Endothelial cell of umbilical vein (primary cell): Measurements from ENCODE around the gene NR6A1. TPM values are rescaled to one million over a fixed set of nuclear protein-coding genes. Genes with fewer than 3 reads are reported as not detected.
A peak's percentile ranks its signal among the peaks of the same experiment; 100 is the strongest.
"Not testable (repeated sequence)": the region's sequence is repeated elsewhere in the genome, so short reads cannot be mapped to it uniquely, and the experiment has no call there.

Source experiments
- BruUV-seq: library from RNA; stranded (reverse); fragments of 400-500 nt; replicated peaks from 2 replicates; lab custom pipeline; 2021; lab: Mats Ljungman, UMichigan
- CTCF ChIA-PET: fragments of 300-600, 350-600 bp; sonication (Branson Sonifier 250); formaldehyde crosslinking; loops from one replicate; lab custom pipeline; 2021; ENCODE audit warnings: antibody characterized with exemption, inconsistent platforms; lab: Charles Lee
- POLR2A ChIA-PET: fragments of 300-600, 350-600 bp; sonication (Branson Sonifier 250); formaldehyde crosslinking; loops from one replicate; lab custom pipeline; 2021; ENCODE audit warnings: antibody characterized with exemption, inconsistent platforms; lab: Charles Lee
- DNase-seq: peaks from one replicate; pipeline ENCODE4 v3.0.0-alpha.2; 2011; ENCODE audit warnings: low read depth, low spot score
- FAIRE-seq: peaks from 2 replicates; lab custom pipeline; 2011; peaks lifted over from hg19 to GRCh38; lab: Jason Lieb, UNC
- H2AFZ ChIP-seq: 2 replicates; pipeline ENCODE4 v1.6.0; 2012; ENCODE audit warnings: low read depth, low read length, control low read depth, inconsistent platforms
- H3K27ac ChIP-seq: 2 replicates; pipeline ENCODE4 v1.5.1; 2011; ENCODE audit warnings: low read depth, mild to moderate bottlenecking, control low read depth, low read length, moderate library complexity; ENCODE audit not compliant: insufficient read depth
- H3K27me3 ChIP-seq, 2 experiments: 2 replicates each; pipeline versions ENCODE4 v1.6.0 to v1.6.1; 2011; ENCODE audit warnings: low read length in 2 of 2, mixed read lengths in 1 of 2; ENCODE audit not compliant: control insufficient read depth in 2 of 2, insufficient read depth in 2 of 2
- H3K36me3 ChIP-seq, 2 experiments: 2 replicates in 1 of 2; 3 replicates in 1 of 2; pipeline ENCODE4 v1.5.1; 2011; ENCODE audit warnings: low read length in 2 of 2, mild to moderate bottlenecking in 1 of 2, moderate library complexity in 1 of 2; ENCODE audit not compliant: control insufficient read depth in 2 of 2, insufficient read depth in 2 of 2; ENCODE audit errors: extremely low read depth in 1 of 2
- H3K4me1 ChIP-seq: 3 replicates; pipeline ENCODE4 v1.5.1; 2011; ENCODE audit warnings: mild to moderate bottlenecking, low read length; ENCODE audit not compliant: control insufficient read depth, insufficient read depth; ENCODE audit errors: extremely low read depth
- H3K4me2 ChIP-seq: 2 replicates; pipeline ENCODE4 v1.6.1; 2011; ENCODE audit warnings: low read length, control low read depth, mixed read lengths; ENCODE audit not compliant: insufficient read depth
- H3K4me3 ChIP-seq, 3 experiments: fragments of 200-600 bp in 1 of 3; sonication (generic), shearing (Covaris generic) in 1 of 3; replicated peaks in 1 of 3; 2 replicates each; pipeline ENCODE4 v1.5.1; 2011 to 2016; ENCODE audit warnings: control low read depth in 3 of 3, low read length in 3 of 3, mild to moderate bottlenecking in 2 of 3, inconsistent platforms in 1 of 3, low read depth in 1 of 3, moderate library complexity in 1 of 3; ENCODE audit not compliant: insufficient read depth in 1 of 3
- H3K79me2 ChIP-seq: 2 replicates; pipeline ENCODE4 v1.6.0; 2012; ENCODE audit warnings: low read length, inconsistent platforms; ENCODE audit not compliant: control insufficient read depth, insufficient read depth
- H3K9ac ChIP-seq: replicated peaks from 2 replicates; pipeline ENCODE3; 2011; ENCODE audit warnings: low read length, control low read depth; ENCODE audit not compliant: insufficient read depth; ENCODE audit errors: extremely low read depth
- H3K9me1 ChIP-seq: replicated peaks from 3 replicates; pipeline ENCODE4 v1.6.0; 2011; ENCODE audit warnings: mild to moderate bottlenecking, low read length; ENCODE audit not compliant: control insufficient read depth, insufficient read depth; ENCODE audit errors: extremely low read depth
- H3K9me3 ChIP-seq: replicated peaks from 2 replicates; pipeline ENCODE4 v1.5.1; 2012; ENCODE audit warnings: low read length, inconsistent platforms; ENCODE audit not compliant: control insufficient read depth, insufficient read depth
- H4K20me1 ChIP-seq: replicated peaks from 2 replicates; pipeline ENCODE3; 2011; ENCODE audit warnings: mild to moderate bottlenecking, low read length; ENCODE audit not compliant: control insufficient read depth, insufficient read depth; ENCODE audit errors: extremely low read depth
- CTCF ChIP-seq, 2 donors: IDR thresholded peaks; 1 replicate in 1 of 2; 2 replicates in 1 of 2; pipeline ENCODE4 v1.5.1; 2011; ENCODE audit warnings: low read length in 2 of 2, mild to moderate bottlenecking in 2 of 2, moderate library complexity in 2 of 2, control low read depth in 1 of 2, inconsistent platforms in 1 of 2, low read depth in 1 of 2; ENCODE audit not compliant: insufficient read depth in 1 of 2; ENCODE audit errors: extremely low read depth in 1 of 2
- FOS ChIP-seq: IDR thresholded peaks from 2 replicates; pipeline ENCODE4 v1.6.1; 2011; ENCODE audit warnings: mild to moderate bottlenecking, low read length, moderate library complexity, borderline replicate concordance; ENCODE audit not compliant: insufficient read depth
- GATA2 ChIP-seq: IDR thresholded peaks from 2 replicates; pipeline ENCODE4 v1.7.0; 2011; ENCODE audit warnings: low read depth, mild to moderate bottlenecking, moderate library complexity, mixed read lengths, low read length; ENCODE audit not compliant: insufficient read length, insufficient read depth
- JUN ChIP-seq: IDR thresholded peaks from 2 replicates; pipeline ENCODE4 v1.6.1; 2011; ENCODE audit warnings: borderline replicate concordance, low read depth; ENCODE audit not compliant: insufficient read length, insufficient read depth
- dilution Hi-C: fragments of 300-500 bp; cut with MboI; formaldehyde crosslinking; loops from one replicate; pipeline ENCODE4 v1.15.0; 2019; ENCODE audit warnings: low sequenced_read_pairs; ENCODE audit not compliant: extremely low pct_ligation_motif_present
- intact Hi-C: fragments of 100-400 bp; cut with micrococcal nuclease; formaldehyde crosslinking; loops from one replicate; pipeline ENCODE4 v1.10.0; 2022
- polyA plus RNA-seq, 4 experiments: library from polyadenylated mRNA; depleted of rRNA in 3 of 4; stranded (reverse) in 3 of 4; unstranded in 1 of 4; fragments of >200 nt; gene quantifications; 2 replicates each; pipeline versions ENCODE4 v1.2.1 to v1.2.3, GENCODE V29; 2011 to 2012; ENCODE audit warnings: missing spikeins in 1 of 4
- total RNA-seq: library from RNA; stranded (reverse); gene quantifications from 2 replicates; pipeline ENCODE4 v1.2.3, GENCODE V29; 2021

Gene NR6A1
- total and polyA plus RNA-seq, 2 donors (not counting 3 experiments of a cell fraction or from before 2014, with no cell fraction given): 0.17 to 1.2 TPM

GRCh38 chr9:124735121-124735520 lies 36.0 kb downstream of the NR6A1 start:
- Histone ChIP-seq H3K27me3 (no peaks in the 10 kb centered on the region), H3K9me3 (no peaks in the 10 kb centered on the region), H4K20me1 (no peaks in the 10 kb centered on the region), H2AFZ (no peak overlapping the region), H3K4me3 (no peak overlapping the region), H3K36me3 (no peaks in the 10 kb centered on the region), H3K27ac (no peak overlapping the region), H3K9me1 (no peaks in the 10 kb centered on the region), H3K9ac (no peak overlapping the region), H3K4me2 (no peak overlapping the region), H3K4me1 (peaks cover 7% of the 10 kb centered on the region), H3K79me2 (no peaks in the 10 kb centered on the region)
- DNase-seq (peak; percentile 48), FAIRE-seq (peak; percentile 74)
- dilution Hi-C loops (no loop called here), intact Hi-C loops (no loop called here)
- POLR2A ChIA-PET: no interaction called here
- BruUV-seq: no TSS peak
- TF ChIP-seq FOS: peak; percentile 57
- TF ChIP-seq JUN: peak; percentile 63
- no peak for TF ChIP-seq CTCF (IDR thresholded peaks at IDR 0.05; ENCODE audit: extremely low read depth in 1 of 2, insufficient read depth in 1 of 2, low read depth in 1 of 2, low read length in 2 of 2)
- no peak for TF ChIP-seq GATA2
- CTCF ChIA-PET: interaction anchor here (0.6 to 1.2 kb wide), 4 partner anchors 10 to 118 kb away, joined by 3 to 5 read pairs (median 4); partner anchors contain the start of gene WDR38

GRCh38 chr9:124734741-124735083 lies 36.4 kb downstream of the NR6A1 start:
- H3K9me3 ChIP-seq, H3K9ac ChIP-seq, H3K79me2 ChIP-seq, POLR2A ChIA-PET, intact Hi-C loops, H2AFZ ChIP-seq, BruUV-seq, H3K27me3 ChIP-seq, H3K4me2 ChIP-seq, H3K4me3 ChIP-seq, DNase-seq, H3K36me3 ChIP-seq, H4K20me1 ChIP-seq, H3K4me1 ChIP-seq, H3K27ac ChIP-seq, H3K9me1 ChIP-seq, FAIRE-seq, dilution Hi-C loops: not testable (repeated sequence)
- CTCF ChIA-PET: interaction anchor here (0.6 to 1.2 kb wide), 2 partner anchors 9 to 119 kb away, joined by 3 read pairs; partner anchors contain the start of gene WDR38
